Glutamatergic neuron (in vitro differentiated cells): ENCODE data around the gene AP5S1. TPM values are rescaled to one million over a fixed set of nuclear protein-coding genes. Genes with fewer than 3 reads are reported as not detected.

Experiments
- DNase-seq: peaks from one replicate; pipeline ENCODE4 v3.0.0; 2022
- H3K27ac Mint-ChIP-seq: one replicate; pipeline ENCODE4 v1.8.0; 2020; ENCODE audit warnings: mild to moderate bottlenecking, mixed read lengths, inconsistent platforms; ENCODE audit not compliant: unreplicated experiment
- H3K27me3 Mint-ChIP-seq: one replicate; pipeline ENCODE4 v1.8.0; 2020; ENCODE audit warnings: mild to moderate bottlenecking, moderate library complexity, mixed read lengths, inconsistent platforms; ENCODE audit not compliant: unreplicated experiment
- H3K36me3 Mint-ChIP-seq: one replicate; pipeline ENCODE4 v1.8.0; 2020; ENCODE audit warnings: mild to moderate bottlenecking, mixed read lengths, inconsistent platforms; ENCODE audit not compliant: unreplicated experiment
- H3K4me1 Mint-ChIP-seq: one replicate; pipeline ENCODE4 v1.8.0; 2020; ENCODE audit warnings: mild to moderate bottlenecking, low read depth, mixed read lengths, inconsistent platforms; ENCODE audit not compliant: unreplicated experiment
- H3K4me3 Mint-ChIP-seq: one replicate; pipeline ENCODE4 v1.8.0; 2020; ENCODE audit warnings: mild to moderate bottlenecking, mixed read lengths, inconsistent platforms; ENCODE audit not compliant: unreplicated experiment
- H3K9me3 Mint-ChIP-seq: one replicate; pipeline ENCODE4 v1.8.0; 2020; ENCODE audit warnings: mild to moderate bottlenecking, moderate library complexity, mixed read lengths, inconsistent platforms; ENCODE audit not compliant: unreplicated experiment
- total RNA-seq: library from RNA; stranded (reverse); fragmentation: NEBNext Ultra II Directional; extraction: Animal tissue kit (Norgen Biotek cat#: 25700); gene quantifications from one replicate; pipeline ENCODE4 v1.2.1, GENCODE V29; 2021; ENCODE audit not compliant: unreplicated experiment
- TF ChIP-seq, protein P1 (sequence below): fragments of 200-600 bp; sonication (generic); IDR thresholded peaks from one replicate; pipeline ENCODE4 v1.5.0; 2021; ENCODE audit not compliant: partially characterized antibody, unreplicated experiment

Gene AP5S1
- total RNA-seq, 1 donor from 2014 or later = 8.1 TPM

DNA sequence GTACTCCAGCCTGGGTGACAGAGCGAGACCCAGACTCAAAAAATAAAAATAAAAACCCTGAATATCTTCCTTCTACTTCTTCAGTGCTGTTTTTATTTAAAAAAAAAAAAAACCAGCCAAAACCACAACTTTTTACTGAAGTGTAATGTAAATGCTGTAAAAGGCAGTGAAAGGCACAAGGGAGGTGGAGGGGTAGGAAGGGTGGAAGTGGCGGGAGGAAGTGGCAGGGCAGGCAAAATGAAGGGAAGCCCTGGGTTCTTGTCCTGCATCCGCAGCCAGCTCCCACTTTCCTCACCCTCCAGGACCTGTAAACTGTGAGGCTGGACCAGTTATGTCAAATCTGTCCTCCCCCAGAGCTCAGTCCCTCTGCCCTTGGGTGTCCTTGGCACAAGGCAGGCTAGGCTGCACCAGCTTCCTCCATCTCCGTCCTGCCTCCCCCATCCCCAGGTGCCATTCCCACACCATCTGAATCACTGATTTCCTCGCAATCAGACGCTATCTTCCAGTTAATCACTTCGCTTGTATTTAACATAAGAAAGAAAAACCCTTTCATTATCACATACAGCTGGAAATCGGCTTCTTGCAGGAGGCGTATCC, 55.1 kb downstream of the AP5S1 start:
- Mint-ChIP-seq H3K9me3 (peaks cover 3% of the 10 kb centered on the region), H3K4me1 (peaks cover 3% of the 10 kb centered on the region), H3K27me3 (no peaks in the 10 kb centered on the region), H3K27ac (no peak overlapping the region), H3K4me3 (no peak overlapping the region), H3K36me3 (no peaks in the 10 kb centered on the region)
- TF ChIP-seq, protein P1, sequence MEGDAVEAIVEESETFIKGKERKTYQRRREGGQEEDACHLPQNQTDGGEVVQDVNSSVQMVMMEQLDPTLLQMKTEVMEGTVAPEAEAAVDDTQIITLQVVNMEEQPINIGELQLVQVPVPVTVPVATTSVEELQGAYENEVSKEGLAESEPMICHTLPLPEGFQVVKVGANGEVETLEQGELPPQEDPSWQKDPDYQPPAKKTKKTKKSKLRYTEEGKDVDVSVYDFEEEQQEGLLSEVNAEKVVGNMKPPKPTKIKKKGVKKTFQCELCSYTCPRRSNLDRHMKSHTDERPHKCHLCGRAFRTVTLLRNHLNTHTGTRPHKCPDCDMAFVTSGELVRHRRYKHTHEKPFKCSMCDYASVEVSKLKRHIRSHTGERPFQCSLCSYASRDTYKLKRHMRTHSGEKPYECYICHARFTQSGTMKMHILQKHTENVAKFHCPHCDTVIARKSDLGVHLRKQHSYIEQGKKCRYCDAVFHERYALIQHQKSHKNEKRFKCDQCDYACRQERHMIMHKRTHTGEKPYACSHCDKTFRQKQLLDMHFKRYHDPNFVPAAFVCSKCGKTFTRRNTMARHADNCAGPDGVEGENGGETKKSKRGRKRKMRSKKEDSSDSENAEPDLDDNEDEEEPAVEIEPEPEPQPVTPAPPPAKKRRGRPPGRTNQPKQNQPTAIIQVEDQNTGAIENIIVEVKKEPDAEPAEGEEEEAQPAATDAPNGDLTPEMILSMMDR = no peak
- DNase-seq = no peak

DNA sequence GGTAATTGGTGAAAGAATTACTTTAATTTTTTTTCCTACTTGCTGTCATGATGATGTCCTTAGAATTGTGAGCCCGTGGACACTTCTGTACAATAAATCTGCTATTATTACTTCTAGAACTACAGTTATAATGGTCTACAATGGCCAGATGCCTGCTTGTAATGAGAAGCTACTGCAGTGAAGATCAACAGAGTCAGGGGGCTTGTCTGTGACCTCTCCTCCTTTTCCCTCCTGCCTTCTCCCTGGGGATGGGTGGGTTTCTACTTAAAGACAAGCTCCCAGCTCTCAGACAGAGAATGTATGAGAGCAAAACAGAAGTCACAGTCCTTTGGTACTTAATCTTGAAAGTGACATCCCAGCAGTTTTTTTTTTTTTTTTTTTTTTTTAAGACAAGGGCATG, 55.7 kb downstream of the AP5S1 start:
- TF ChIP-seq, protein P1 = no peak
- H3K27me3 Mint-ChIP-seq = no peaks in the 10 kb centered on the region

DNA sequence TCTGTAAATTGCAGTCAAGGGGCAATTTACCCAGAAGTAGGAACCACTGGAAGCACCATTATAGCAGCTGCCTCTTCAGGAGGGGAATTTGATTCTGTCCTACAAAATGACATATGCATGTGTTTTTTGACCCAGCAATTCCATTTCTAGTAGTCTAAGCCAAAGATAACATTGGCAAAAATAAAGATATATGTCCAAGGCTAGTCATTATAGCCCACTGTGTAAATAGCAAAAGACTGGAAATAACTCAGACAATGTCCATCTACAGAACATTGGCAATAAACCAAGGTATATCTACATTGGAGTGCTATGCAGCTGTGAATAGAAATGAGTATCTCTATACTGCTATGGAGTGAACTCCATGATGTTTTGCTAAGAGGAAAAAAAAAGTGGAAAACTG, 56.3 kb downstream of the AP5S1 start:
- DNase-seq = no peak
- no peak overlapping the region for H3K27ac Mint-ChIP-seq

More for the DNA sequence above, 55.7 kb downstream of the AP5S1 start:
- no peak for DNase-seq
- Mint-ChIP-seq H3K4me1 (peaks cover 3% of the 10 kb centered on the region), H3K9me3 (peaks cover 3% of the 10 kb centered on the region), H3K36me3 (no peaks in the 10 kb centered on the region), H3K27ac (no peak overlapping the region), H3K4me3 (no peak overlapping the region)

More for the DNA sequence above, 56.3 kb downstream of the AP5S1 start:
- no peaks in the 10 kb centered on the region for H3K36me3 Mint-ChIP-seq
- H3K27me3 Mint-ChIP-seq = no peaks in the 10 kb centered on the region
- H3K4me1 Mint-ChIP-seq = peaks cover 3% of the 10 kb centered on the region
- TF ChIP-seq, protein P1 = no peak
- H3K9me3 Mint-ChIP-seq = peaks cover 3% of the 10 kb centered on the region
- no peak overlapping the region for H3K4me3 Mint-ChIP-seq

Other genes starting within 250 kb of the AP5S1 start
- not detected for gene GFRA4, start 157.1 kb upstream of the AP5S1 start, total RNA-seq
- 0.27 TPM for gene ADAM33, start 138.5 kb upstream of the AP5S1 start, total RNA-seq
- not detected for gene SIGLEC1, start 107.9 kb upstream of the AP5S1 start, total RNA-seq
- gene HSPA12B, start 87.9 kb upstream of the AP5S1 start, total RNA-seq = 0.44 TPM
- gene ADISSP, start 52.8 kb upstream of the AP5S1 start, total RNA-seq = 54.6 TPM
- 0.22 TPM for gene SPEF1, start 39.1 kb upstream of the AP5S1 start, total RNA-seq
- 47.1 TPM for gene CENPB, start 33.8 kb upstream of the AP5S1 start, total RNA-seq
- gene CDC25B, start 24.2 kb upstream of the AP5S1 start, total RNA-seq = 27.6 TPM
- gene MAVS, start 26.3 kb downstream of the AP5S1 start, total RNA-seq = 25.8 TPM
- gene PANK2, start 68.8 kb downstream of the AP5S1 start, total RNA-seq = 60.3 TPM
- gene RNF24, start 195.0 kb downstream of the AP5S1 start, total RNA-seq = 123 TPM